K562 (cell line): ENCODE results near the gene NTRK3.

Source experiments
- ATF3 ChIP-seq, 2 experiments: fragments of 450-650 bp in 1 of 2; sonication (generic) in 1 of 2; formaldehyde crosslinking in 1 of 2; IDR thresholded peaks in 1 of 2; conservative IDR thresholded peaks in 1 of 2; 2 replicates each; pipeline versions ENCODE4 v1.6.1 to v1.8.1; 2016 to 2023; ENCODE audit warnings: mild to moderate bottlenecking in 2 of 2, moderate library complexity in 2 of 2, inconsistent platforms in 1 of 2, missing genetic modification reagents in 1 of 2
- JUND ChIP-seq, 2 experiments: IDR thresholded peaks; 2 replicates in 1 of 2; 3 replicates in 1 of 2; pipeline ENCODE4 v1.6.1; 2011; ENCODE audit warnings: borderline replicate concordance in 2 of 2, low read depth in 2 of 2, low read length in 2 of 2, improper control_type of control experiment in 1 of 2, missing biosample characterization in 1 of 2, missing genetic modification characterization in 1 of 2, missing genetic modification reagents in 1 of 2
- MAFK ChIP-seq: IDR thresholded peaks from 2 replicates; pipeline ENCODE4 v1.6.1; 2011; ENCODE audit warnings: low read length, improper control_type of control experiment
- ZC3H4 ChIP-seq: sonication (generic); formaldehyde crosslinking; IDR thresholded peaks from 2 replicates; pipeline ENCODE4 v1.9.0; 2021; ENCODE audit warnings: missing genetic modification reagents, borderline replicate concordance
- TF ChIP-seq, protein P1 (sequence below), 3 experiments: IDR thresholded peaks in 2 of 3; conservative IDR thresholded peaks in 1 of 3; 2 replicates each; pipeline ENCODE4 v1.5.1; 2011 to 2012; ENCODE audit warnings: low read length in 3 of 3, mild to moderate bottlenecking in 3 of 3, control low read depth in 2 of 3, improper control_type of control experiment in 1 of 3, inconsistent platforms in 1 of 3, low read depth in 1 of 3, mixed read lengths in 1 of 3, moderate library complexity in 1 of 3; ENCODE audit not compliant: insufficient read depth in 2 of 3

DNA sequence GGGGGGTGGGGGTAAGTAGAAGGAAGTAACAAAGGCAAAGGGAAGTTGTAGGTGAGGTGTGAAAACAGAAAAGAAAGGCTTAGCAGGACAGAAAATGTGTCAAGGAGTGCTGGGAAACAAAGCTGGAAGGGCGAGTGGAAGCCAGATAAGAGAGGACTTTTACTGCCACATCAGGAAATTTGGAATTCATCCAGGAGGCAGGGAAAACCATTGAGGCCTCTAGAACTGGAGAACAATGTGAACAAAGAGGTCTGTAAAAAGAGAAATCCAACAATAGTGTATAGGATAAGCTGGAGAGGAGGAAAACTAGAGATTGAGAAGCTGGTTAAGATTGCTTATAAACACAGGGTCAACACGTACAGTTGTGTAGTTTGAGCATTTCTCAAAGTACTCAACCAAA is 116.6 kb downstream of the NTRK3 start:
- TF ChIP-seq, protein P1, sequence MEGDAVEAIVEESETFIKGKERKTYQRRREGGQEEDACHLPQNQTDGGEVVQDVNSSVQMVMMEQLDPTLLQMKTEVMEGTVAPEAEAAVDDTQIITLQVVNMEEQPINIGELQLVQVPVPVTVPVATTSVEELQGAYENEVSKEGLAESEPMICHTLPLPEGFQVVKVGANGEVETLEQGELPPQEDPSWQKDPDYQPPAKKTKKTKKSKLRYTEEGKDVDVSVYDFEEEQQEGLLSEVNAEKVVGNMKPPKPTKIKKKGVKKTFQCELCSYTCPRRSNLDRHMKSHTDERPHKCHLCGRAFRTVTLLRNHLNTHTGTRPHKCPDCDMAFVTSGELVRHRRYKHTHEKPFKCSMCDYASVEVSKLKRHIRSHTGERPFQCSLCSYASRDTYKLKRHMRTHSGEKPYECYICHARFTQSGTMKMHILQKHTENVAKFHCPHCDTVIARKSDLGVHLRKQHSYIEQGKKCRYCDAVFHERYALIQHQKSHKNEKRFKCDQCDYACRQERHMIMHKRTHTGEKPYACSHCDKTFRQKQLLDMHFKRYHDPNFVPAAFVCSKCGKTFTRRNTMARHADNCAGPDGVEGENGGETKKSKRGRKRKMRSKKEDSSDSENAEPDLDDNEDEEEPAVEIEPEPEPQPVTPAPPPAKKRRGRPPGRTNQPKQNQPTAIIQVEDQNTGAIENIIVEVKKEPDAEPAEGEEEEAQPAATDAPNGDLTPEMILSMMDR (IDR thresholded peaks at IDR 0.05 in 2 of 3, conservative IDR thresholded peaks at IDR 0.05 in 1 of 3; ENCODE audit: insufficient read depth in 2 of 3, low read depth in 1 of 3, low read length in 3 of 3), result no peak
- TF ChIP-seq JUND (IDR thresholded peaks at IDR 0.05; ENCODE audit: borderline replicate concordance, low read depth, low read length) (no peak), JUND (tag; IDR thresholded peaks at IDR 0.05; ENCODE audit: borderline replicate concordance, low read depth, low read length) (no peak), ZC3H4 (CRISPR knock-in tag) (no peak), MAFK (no peak), ATF3 (IDR thresholded peaks at IDR 0.05) (no peak), ATF3 (CRISPR knock-in tag; conservative IDR thresholded peaks at IDR 0.05) (no peak)
